ENCODE measurements around the gene NR1D1.
A peak's percentile ranks its signal among the peaks of the same experiment; 100 is the strongest.

NR1D1 gene

DNA sequence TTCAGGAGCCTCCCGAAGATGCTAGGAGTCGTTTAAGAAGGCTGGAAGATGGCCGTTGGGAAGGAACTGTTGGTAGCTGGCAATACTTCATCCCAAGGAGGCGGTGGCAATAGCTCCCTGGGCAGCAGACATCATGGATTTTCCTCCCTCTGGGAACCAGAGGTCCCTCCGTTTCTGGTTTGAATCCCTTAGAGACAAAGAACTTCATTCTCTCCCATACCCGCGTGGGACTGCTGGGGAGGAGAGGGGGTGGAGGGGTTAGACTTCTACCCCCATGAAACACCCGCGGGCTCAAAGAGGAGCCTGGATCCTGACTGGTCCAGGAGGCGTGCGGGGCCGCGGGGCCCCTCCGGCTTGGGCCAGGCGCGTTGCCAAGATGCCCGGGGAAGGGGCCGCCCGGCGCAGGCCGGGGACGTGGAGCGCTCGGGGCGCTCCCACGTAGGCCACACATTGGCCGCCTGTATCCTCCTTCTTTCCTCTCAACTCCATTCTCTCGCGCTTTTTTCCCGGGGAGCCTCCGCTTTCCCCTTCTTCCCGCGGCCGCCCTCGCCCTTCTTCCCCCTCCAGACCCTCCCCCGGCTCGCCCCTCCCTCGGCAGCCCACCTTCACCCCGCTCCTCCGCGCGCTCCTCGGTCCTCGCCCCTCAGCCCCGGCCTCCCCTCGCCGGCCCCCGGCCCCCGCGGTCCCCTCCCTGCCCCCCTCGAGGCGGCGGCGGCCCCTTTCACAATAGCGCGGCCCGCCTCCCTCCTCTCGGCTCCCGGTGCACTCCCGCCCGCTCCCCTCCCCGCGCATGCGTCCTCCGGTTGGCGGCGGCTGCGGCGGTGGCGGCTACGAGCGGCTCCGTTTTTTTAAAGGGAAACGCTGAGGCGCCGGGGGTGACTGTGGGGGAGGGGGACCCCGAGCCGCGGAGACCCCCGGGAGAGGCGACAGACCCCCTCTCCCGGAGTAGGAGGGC lies 21.1 kb upstream of the NR1D1 start, which contains the start of gene MSL1:
Gene MSL1, plus strand, starts transcription at position 791 of the 955 bp plus-strand sequence. CDS start 642 bp downstream, outside the sequence.
- TF ChIP-seq ZNF274 (IDR thresholded peaks at IDR 0.05; ENCODE audit: low read depth, low read length): no peak

GRCh38 chr17:40115101-40115436 lies 14.7 kb upstream of the NR1D1 start:
- TF ChIP-seq ZNF274 (IDR thresholded peaks at IDR 0.05; ENCODE audit: low read depth, low read length): no peak
- no peak overlapping the region for H3K4me3 ChIP-seq (ENCODE audit: low read length)

More for the DNA sequence above, 21.1 kb upstream of the NR1D1 start, which contains the start of gene MSL1:
- H3K4me3 ChIP-seq (ENCODE audit: low read length): peak within 1 kb of the TSS; percentile 72

- H3K4me3 ChIP-seq (ENCODE audit: low read length): peak overlapping the region; percentile 46; the same call in 1 of the 2 replicates
- TF ChIP-seq ZNF274 (IDR thresholded peaks at IDR 0.05; ENCODE audit: low read depth, low read length): no peak
Measured at GRCh38 chr17:40113907-40114245, 13.5 kb upstream of the NR1D1 start.

- H3K4me3 ChIP-seq (ENCODE audit: low read length): peak overlapping the region; percentile 46; the same call in 1 of the 2 replicates
- TF ChIP-seq ZNF274 (IDR thresholded peaks at IDR 0.05; ENCODE audit: low read depth, low read length): no peak
Measured at GRCh38 chr17:40113110-40113906, 12.9 kb upstream of the NR1D1 start.

- no peak overlapping the region for H3K4me3 ChIP-seq (ENCODE audit: low read length)
- TF ChIP-seq ZNF274 (IDR thresholded peaks at IDR 0.05; ENCODE audit: low read depth, low read length): no peak
Measured at GRCh38 chr17:40112718-40113109, 12.3 kb upstream of the NR1D1 start.

DNA sequence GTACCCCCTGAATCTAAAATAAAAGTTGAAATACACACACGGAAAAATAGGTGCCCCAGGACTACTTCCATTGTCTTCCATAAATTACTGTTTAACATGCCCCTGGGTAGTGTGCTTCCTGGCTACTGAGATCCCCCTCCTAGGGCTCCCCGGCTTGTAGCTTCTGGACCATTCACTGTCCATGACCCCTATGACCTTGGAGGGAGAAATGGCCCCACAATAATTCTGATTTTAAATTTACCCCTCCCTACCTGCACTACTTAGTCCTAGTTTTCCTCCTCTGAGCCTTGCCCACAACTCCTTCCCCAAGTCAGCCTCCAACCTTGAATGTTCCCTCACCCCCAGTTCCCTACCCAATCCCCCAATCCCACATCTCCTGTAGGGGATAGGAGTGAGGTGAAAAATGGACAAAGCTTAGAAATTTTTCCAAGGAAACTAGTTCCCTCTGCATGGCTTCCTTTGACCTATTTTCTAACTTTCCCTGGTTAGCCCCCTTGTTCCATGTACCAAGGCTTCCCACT lies 11.9 kb upstream of the NR1D1 start:
- no peak overlapping the region for H3K4me3 ChIP-seq (ENCODE audit: low read length)
- no peak for TF ChIP-seq ZNF274 (IDR thresholded peaks at IDR 0.05; ENCODE audit: low read depth, low read length)

DNA sequence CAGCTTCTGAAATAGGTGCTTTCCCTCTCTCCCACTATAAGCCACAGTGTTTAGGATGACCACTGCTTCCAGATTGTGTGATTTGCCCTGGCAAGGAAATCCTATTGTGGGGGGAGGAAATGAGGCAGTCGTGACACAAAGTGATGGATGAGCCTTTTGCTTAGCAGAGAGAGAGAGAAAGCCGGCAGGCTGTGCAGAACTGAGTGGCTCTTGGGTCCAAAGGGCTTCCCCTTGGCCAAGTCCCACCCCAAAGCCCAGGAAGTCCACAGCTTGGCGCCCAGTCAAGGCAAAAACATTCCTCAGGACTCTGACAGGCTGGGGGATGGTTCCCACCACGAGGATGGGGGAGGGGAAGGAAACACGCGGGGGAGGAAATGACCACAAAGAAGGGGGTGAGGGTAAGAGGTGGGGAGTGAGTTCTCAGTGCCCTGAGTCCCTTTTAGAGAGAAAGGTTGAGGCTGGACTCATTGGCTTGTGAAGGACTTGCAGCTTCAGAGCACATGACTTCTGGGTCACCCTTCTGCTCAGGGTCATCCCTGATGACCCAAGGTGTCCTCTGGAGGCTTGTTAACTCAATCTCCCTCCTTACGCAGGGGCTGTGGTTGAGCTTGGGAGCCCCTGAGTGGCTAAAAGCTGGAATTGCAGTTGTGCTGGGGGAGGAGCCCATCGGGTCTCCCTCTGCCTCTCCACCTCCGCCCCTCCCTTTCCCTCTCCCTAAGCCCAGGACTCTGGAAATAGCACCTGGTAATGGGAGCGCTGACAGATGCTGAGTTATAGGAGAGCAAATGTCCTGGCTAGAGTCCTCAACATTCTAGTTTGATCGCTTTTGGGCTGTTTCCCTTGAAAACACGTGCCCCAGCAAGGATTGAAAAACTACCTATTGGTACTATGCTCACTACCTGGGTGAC lies 11.1 kb upstream of the NR1D1 start:
- no peak overlapping the region; the same call in 1 of the 2 replicates for H3K4me3 ChIP-seq (ENCODE audit: low read length)
- no peak for TF ChIP-seq ZNF274 (IDR thresholded peaks at IDR 0.05; ENCODE audit: low read depth, low read length)

DNA sequence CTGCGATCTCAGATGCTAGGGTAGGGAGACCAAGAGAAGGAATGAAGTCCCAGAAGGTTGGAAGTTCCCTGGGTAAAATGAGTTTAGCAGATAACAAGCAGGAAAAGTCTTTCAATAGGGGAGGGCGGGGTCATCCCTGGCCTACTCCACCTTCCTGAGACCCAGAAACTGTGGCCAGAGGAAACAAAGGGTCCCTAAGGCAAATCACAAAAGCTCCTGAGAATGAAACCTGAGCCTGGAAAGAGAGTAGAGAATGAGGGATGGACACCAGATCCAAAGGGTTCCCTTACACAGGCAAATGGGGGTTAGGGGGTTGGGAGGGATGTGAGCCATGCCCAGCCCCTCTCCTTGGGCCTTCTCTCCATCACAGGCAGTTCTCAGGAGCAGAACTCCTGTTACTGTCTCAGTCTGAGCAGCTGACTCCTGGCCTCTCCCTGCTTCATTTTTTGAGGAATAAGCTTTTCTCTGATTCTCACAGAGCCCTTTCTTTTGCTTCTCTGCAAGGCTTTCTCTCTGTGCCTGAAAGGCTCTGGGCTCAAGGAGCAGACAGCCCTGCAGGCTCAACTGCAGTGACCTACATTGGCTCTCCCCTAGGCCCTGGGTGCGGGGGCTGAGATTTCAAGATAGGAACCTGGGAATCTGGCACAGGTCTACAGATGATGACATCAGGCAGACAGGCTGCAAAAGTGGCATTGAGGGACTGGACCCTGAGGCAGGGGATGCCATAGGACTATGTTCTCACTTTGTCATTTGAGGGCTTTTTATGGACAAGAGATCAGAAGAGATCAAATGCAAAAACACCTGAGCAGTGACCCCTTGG lies 9.8 kb upstream of the NR1D1 start:
- TF ChIP-seq ZNF274 (IDR thresholded peaks at IDR 0.05; ENCODE audit: low read depth, low read length): no peak
- H3K4me3 ChIP-seq (ENCODE audit: low read length): no peak overlapping the region

DNA sequence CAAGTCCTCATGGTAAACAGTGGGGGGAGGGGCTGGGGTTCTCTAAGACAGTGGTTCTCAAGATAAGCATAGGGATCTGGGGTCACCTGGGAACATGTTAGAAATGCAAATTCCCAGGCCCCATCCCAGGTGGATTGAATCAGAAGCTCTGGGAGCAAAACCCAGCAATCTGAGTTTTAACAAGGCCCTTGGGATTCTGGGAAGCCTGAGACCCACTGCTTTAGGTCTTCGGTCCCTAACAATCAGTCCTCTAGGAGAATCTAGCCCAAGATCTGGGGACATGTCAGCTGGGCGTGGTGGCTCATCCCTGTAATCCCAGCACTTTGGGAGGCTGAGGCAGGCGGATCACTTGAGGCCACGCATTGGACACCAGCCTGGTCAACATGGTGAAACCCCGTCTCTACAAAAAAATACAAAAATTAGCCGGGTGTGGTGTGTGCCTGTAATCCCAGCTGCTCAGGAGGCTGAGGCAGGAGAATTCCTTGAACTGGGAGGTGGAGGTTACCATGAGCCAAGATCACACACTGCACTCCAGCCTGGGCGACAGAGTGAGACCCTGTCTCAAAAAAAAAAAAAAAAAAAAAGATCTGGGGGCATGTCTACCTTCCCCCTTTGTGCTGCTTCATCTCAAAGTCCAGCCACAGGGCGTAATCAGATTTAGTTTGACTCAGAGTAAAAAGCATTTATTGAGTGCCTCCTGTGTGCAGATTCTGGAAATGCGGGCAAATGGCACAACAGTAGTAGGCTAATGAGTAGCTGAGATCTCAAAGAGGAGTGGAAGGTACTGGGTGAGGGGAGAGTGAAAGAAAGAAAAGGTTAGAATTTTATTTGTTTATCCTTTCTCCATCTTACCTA lies 8.8 kb upstream of the NR1D1 start:
- H3K4me3 ChIP-seq (ENCODE audit: low read length): no peak overlapping the region
- no peak for TF ChIP-seq ZNF274 (IDR thresholded peaks at IDR 0.05; ENCODE audit: low read depth, low read length)

- TF ChIP-seq ZNF274 (IDR thresholded peaks at IDR 0.05; ENCODE audit: low read depth, low read length): no peak
- no peak overlapping the region for H3K4me3 ChIP-seq (ENCODE audit: low read length)
Measured at GRCh38 chr17:40107522-40108174, 7.3 kb upstream of the NR1D1 start.

- no peak overlapping the region for H3K4me3 ChIP-seq (ENCODE audit: low read length)
- TF ChIP-seq ZNF274 (IDR thresholded peaks at IDR 0.05; ENCODE audit: low read depth, low read length): no peak
Measured at GRCh38 chr17:40106760-40107521, 6.6 kb upstream of the NR1D1 start.
